WTC11 (cell line): ENCODE data around the gene EMC8. TPM values are rescaled to one million over a fixed set of nuclear protein-coding genes. Genes with fewer than 3 reads are reported as not detected.

ENCODE experiments used
- ATAC-seq: fragments of 200-7000 bp; cut with Tn5 transposase; 2 replicates; pipeline ENCODE4 v1.10.0; 2021; ENCODE audit warnings: mild to moderate bottlenecking, moderate library complexity
- CTCF ChIA-PET: fragments of 300-600 bp; sonication (Branson Sonifier 250); formaldehyde crosslinking; loops from one replicate; lab custom pipeline; 2021; ENCODE audit warnings: antibody characterized with exemption; lab: Charles Lee
- POLR2A ChIA-PET: fragments of 350-600 bp; sonication (Branson Sonifier 250); formaldehyde crosslinking; loops from one replicate; lab custom pipeline; 2021; ENCODE audit warnings: antibody characterized with exemption; lab: Charles Lee
- DNase-seq: peaks from one replicate; pipeline ENCODE4 v3.0.0; 2021; ENCODE audit warnings: low spot score
- H3K27ac Mint-ChIP-seq: 2 replicates; pipeline ENCODE4 v1.8.0; 2021; ENCODE audit warnings: mixed read lengths
- H3K27me3 Mint-ChIP-seq: 2 replicates; pipeline ENCODE4 v1.8.0; 2021; ENCODE audit warnings: low read depth, mild to moderate bottlenecking, moderate library complexity, mixed read lengths
- H3K36me3 Mint-ChIP-seq: 2 replicates; pipeline ENCODE4 v1.8.0; 2021; ENCODE audit warnings: mixed read lengths
- H3K4me1 Mint-ChIP-seq: 2 replicates; pipeline ENCODE4 v1.8.0; 2022; ENCODE audit warnings: mixed read lengths
- H3K4me3 Mint-ChIP-seq: 2 replicates; pipeline ENCODE4 v1.8.0; 2021; ENCODE audit warnings: mild to moderate bottlenecking, moderate library complexity, mixed read lengths
- H3K9me3 Mint-ChIP-seq: 2 replicates; pipeline ENCODE4 v1.8.0; 2021; ENCODE audit warnings: mixed read lengths
- AR ChIP-seq: fragments of 250-450 bp; sonication (Bioruptor Pico); IDR thresholded peaks from 2 replicates; pipeline ENCODE4 v1.9.0; 2021; ENCODE audit warnings: mild to moderate bottlenecking
- ATF1 ChIP-seq: sonication (generic); formaldehyde crosslinking; IDR thresholded peaks from 2 replicates; pipeline ENCODE4 v1.8.1; 2023; ENCODE audit warnings: mild to moderate bottlenecking, moderate library complexity, missing genetic modification reagents
- ATF6 ChIP-seq: sonication (generic); formaldehyde crosslinking; IDR thresholded peaks from 2 replicates; pipeline ENCODE4 v1.8.1; 2023; ENCODE audit warnings: mild to moderate bottlenecking, missing genetic modification reagents
- CBFB ChIP-seq: sonication (generic); formaldehyde crosslinking; IDR thresholded peaks from 2 replicates; pipeline ENCODE4 v1.8.1; 2022; ENCODE audit warnings: mild to moderate bottlenecking, low read depth, missing genetic modification reagents
- CDX4 ChIP-seq: fragments of 250-450 bp; sonication (Bioruptor Pico); IDR thresholded peaks from 2 replicates; pipeline ENCODE4 v1.9.0; 2021; ENCODE audit warnings: moderate library complexity, mild to moderate bottlenecking, inconsistent platforms, borderline replicate concordance
- ELF4 ChIP-seq: sonication (generic); formaldehyde crosslinking; IDR thresholded peaks from 2 replicates; pipeline ENCODE4 v1.8.1; 2022; ENCODE audit warnings: low read depth, mild to moderate bottlenecking, moderate library complexity, missing genetic modification reagents
- ESRRA ChIP-seq: sonication (generic); formaldehyde crosslinking; IDR thresholded peaks from 2 replicates; pipeline ENCODE4 v1.8.1; 2022; ENCODE audit warnings: mild to moderate bottlenecking, missing genetic modification reagents, borderline replicate concordance
- ETV6 ChIP-seq: sonication (generic); formaldehyde crosslinking; IDR thresholded peaks from 2 replicates; pipeline ENCODE4 v1.8.1; 2022; ENCODE audit warnings: mild to moderate bottlenecking, missing genetic modification reagents
- GRHL2 ChIP-seq: fragments of 250-450 bp; sonication (Bioruptor Pico); IDR thresholded peaks from 2 replicates; pipeline ENCODE4 v1.8.0; 2022; ENCODE audit warnings: mild to moderate bottlenecking, moderate library complexity; ENCODE audit not compliant: insufficient replicate concordance, severe bottlenecking
- NFATC4 ChIP-seq: fragments of 250-450 bp; sonication (Bioruptor Pico); IDR thresholded peaks from 2 replicates; pipeline ENCODE4 v1.9.0; 2021; ENCODE audit warnings: mild to moderate bottlenecking
- RELA ChIP-seq: sonication (generic); formaldehyde crosslinking; IDR thresholded peaks from 2 replicates; pipeline ENCODE4 v1.8.1; 2022; ENCODE audit warnings: missing genetic modification reagents, mild to moderate bottlenecking, borderline replicate concordance
- TP53 ChIP-seq: sonication (generic); formaldehyde crosslinking; IDR thresholded peaks from 2 replicates; pipeline ENCODE4 v1.8.1; 2023; ENCODE audit warnings: mild to moderate bottlenecking, missing genetic modification reagents
- ZBTB21 ChIP-seq: sonication (generic); formaldehyde crosslinking; IDR thresholded peaks from 2 replicates; pipeline ENCODE4 v1.8.1; 2023; ENCODE audit warnings: mild to moderate bottlenecking, missing genetic modification reagents, borderline replicate concordance
- ZNF138 ChIP-seq: sonication (generic); formaldehyde crosslinking; conservative IDR thresholded peaks from 2 replicates; pipeline ENCODE4 v1.8.1; 2022; ENCODE audit warnings: mild to moderate bottlenecking, moderate library complexity, missing genetic modification reagents
- ZNF219 ChIP-seq: sonication (generic); formaldehyde crosslinking; IDR thresholded peaks from 2 replicates; pipeline ENCODE4 v1.8.0; 2023; ENCODE audit warnings: missing genetic modification reagents, mild to moderate bottlenecking, borderline replicate concordance
- ZNF512 ChIP-seq: sonication (generic); formaldehyde crosslinking; IDR thresholded peaks from 2 replicates; pipeline ENCODE4 v1.8.1; 2022; ENCODE audit warnings: missing genetic modification reagents, borderline replicate concordance
- ZNF671 ChIP-seq: fragments of 250-450 bp; sonication (Bioruptor Pico); IDR thresholded peaks from 2 replicates; pipeline ENCODE4 v1.8.0; 2021; ENCODE audit warnings: mild to moderate bottlenecking
- total RNA-seq: library from RNA; stranded (reverse); gene quantifications from 3 replicates; pipeline ENCODE4 v1.2.3, GENCODE V29; 2021
- TF ChIP-seq, protein P1 (sequence below): fragments of 250-450 bp; sonication (Bioruptor Pico); IDR thresholded peaks from 2 replicates; pipeline ENCODE4 v1.9.0; 2021; ENCODE audit warnings: mild to moderate bottlenecking
- TF ChIP-seq, protein P2 (sequence below): fragments of 250-450 bp; sonication (Bioruptor Pico); IDR thresholded peaks from 2 replicates; pipeline ENCODE4 v1.9.0; 2021; ENCODE audit warnings: mild to moderate bottlenecking, borderline replicate concordance
- TF ChIP-seq, protein P3 (sequence below): sonication (generic); formaldehyde crosslinking; IDR thresholded peaks from 2 replicates; pipeline ENCODE4 v1.8.1; 2023; ENCODE audit warnings: mild to moderate bottlenecking, missing genetic modification reagents, moderate library complexity
- TF ChIP-seq, protein P4 (sequence below): sonication (generic); formaldehyde crosslinking; IDR thresholded peaks from 2 replicates; pipeline ENCODE4 v1.8.0; 2022; ENCODE audit warnings: mild to moderate bottlenecking, missing genetic modification reagents

Gene EMC8
- total RNA-seq, 1 experiment from 2014 or later = 55.2 TPM

DNA sequence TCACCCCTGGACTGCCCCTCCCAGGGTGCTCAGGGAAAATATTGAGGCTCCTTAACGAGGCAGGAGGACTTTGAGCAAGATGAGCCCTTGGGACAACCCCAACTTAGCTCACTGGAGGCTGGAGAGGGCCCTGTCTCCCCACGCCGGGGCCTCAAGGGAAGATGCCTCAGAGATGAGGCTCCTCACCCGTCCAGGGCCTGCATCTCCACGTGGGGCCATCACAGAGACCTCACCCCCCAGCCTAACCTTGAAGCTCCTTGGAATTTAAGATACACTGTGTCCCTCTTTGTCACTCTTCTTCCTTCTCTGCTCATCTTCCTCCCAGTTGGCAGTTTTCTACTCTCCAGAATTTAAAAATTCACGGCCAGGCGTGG lies 11.4 kb upstream of the EMC8 start (continued):
- no peak for TF ChIP-seq AR (CRISPR knock-in tag)

DNA sequence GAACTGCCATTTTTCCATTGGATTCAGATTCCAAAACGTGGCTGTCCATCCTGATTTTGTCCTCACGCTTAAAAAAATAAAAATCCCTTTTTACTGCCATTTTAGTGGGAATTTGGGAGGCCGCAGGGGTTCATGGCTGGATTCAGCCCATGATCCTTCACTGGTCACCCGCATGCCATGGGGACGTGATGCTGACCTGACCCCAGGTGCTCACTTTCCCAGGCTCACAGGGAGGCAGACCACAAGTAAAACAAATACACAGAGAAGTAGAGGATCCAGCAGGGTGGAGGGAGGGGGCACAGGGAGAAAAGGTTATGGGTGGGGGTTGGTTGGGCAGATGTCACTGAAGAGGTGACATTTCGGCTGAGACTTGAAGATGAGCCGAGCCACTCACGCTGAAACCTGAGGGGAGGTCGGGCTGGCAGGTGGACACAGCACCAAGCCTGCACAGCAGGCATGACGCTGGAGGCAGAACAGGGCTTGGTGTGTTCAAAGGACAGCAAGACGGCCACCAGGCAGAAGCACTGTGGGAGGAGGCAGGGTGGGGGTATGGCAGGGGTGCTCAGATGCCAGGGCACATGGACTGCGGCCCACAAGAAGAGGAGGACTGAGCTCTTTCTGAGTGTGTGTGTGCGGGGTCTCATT lies 10.9 kb upstream of the EMC8 start:
- ChIA-PET POLR2A (no interaction called here), CTCF (interaction anchor here (1.4 to 1.8 kb wide), 2 partner anchors 9 to 11 kb away, joined by 3 to 13 read pairs; no protein-coding TSS in a partner anchor)
- Mint-ChIP-seq H3K9me3 (no peaks in the 10 kb centered on the region), H3K4me3 (no peak overlapping the region), H3K27ac (no peak overlapping the region), H3K27me3 (no peaks in the 10 kb centered on the region; the same call in 1 of the 2 replicates), H3K4me1 (peaks cover 5% of the 10 kb centered on the region; the same call in 1 of the 2 replicates), H3K36me3 (peaks cover 20% of the 10 kb centered on the region)
- no peak for DNase-seq
- TF ChIP-seq ETV6 (CRISPR knock-in tag) (no peak), ZNF138 (no peak), ZNF671 (CRISPR knock-in tag) (no peak), CBFB (no peak), TP53 (CRISPR knock-in tag) (no peak), ZNF219 (CRISPR knock-in tag) (no peak), ZBTB21 (CRISPR knock-in tag) (no peak), ATF1 (CRISPR knock-in tag) (no peak), GRHL2 (CRISPR knock-in tag) (no peak), CDX4 (CRISPR knock-in tag) (no peak), ESRRA (no peak), RELA (no peak), NFATC4 (CRISPR knock-in tag) (no peak), ATF6 (CRISPR knock-in tag) (no peak), ELF4 (CRISPR knock-in tag) (no peak), ZNF512 (CRISPR knock-in tag) (no peak)
- TF ChIP-seq, protein P1, sequence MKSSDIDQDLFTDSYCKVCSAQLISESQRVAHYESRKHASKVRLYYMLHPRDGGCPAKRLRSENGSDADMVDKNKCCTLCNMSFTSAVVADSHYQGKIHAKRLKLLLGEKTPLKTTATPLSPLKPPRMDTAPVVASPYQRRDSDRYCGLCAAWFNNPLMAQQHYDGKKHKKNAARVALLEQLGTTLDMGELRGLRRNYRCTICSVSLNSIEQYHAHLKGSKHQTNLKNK = no peak
- TF ChIP-seq, protein P2, sequence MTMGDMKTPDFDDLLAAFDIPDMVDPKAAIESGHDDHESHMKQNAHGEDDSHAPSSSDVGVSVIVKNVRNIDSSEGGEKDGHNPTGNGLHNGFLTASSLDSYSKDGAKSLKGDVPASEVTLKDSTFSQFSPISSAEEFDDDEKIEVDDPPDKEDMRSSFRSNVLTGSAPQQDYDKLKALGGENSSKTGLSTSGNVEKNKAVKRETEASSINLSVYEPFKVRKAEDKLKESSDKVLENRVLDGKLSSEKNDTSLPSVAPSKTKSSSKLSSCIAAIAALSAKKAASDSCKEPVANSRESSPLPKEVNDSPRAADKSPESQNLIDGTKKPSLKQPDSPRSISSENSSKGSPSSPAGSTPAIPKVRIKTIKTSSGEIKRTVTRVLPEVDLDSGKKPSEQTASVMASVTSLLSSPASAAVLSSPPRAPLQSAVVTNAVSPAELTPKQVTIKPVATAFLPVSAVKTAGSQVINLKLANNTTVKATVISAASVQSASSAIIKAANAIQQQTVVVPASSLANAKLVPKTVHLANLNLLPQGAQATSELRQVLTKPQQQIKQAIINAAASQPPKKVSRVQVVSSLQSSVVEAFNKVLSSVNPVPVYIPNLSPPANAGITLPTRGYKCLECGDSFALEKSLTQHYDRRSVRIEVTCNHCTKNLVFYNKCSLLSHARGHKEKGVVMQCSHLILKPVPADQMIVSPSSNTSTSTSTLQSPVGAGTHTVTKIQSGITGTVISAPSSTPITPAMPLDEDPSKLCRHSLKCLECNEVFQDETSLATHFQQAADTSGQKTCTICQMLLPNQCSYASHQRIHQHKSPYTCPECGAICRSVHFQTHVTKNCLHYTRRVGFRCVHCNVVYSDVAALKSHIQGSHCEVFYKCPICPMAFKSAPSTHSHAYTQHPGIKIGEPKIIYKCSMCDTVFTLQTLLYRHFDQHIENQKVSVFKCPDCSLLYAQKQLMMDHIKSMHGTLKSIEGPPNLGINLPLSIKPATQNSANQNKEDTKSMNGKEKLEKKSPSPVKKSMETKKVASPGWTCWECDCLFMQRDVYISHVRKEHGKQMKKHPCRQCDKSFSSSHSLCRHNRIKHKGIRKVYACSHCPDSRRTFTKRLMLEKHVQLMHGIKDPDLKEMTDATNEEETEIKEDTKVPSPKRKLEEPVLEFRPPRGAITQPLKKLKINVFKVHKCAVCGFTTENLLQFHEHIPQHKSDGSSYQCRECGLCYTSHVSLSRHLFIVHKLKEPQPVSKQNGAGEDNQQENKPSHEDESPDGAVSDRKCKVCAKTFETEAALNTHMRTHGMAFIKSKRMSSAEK (CRISPR knock-in tag) = no peak
- TF ChIP-seq, protein P3, sequence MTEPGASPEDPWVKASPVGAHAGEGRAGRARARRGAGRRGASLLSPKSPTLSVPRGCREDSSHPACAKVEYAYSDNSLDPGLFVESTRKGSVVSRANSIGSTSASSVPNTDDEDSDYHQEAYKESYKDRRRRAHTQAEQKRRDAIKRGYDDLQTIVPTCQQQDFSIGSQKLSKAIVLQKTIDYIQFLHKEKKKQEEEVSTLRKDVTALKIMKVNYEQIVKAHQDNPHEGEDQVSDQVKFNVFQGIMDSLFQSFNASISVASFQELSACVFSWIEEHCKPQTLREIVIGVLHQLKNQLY (CRISPR knock-in tag) = no peak
- TF ChIP-seq, protein P4, sequence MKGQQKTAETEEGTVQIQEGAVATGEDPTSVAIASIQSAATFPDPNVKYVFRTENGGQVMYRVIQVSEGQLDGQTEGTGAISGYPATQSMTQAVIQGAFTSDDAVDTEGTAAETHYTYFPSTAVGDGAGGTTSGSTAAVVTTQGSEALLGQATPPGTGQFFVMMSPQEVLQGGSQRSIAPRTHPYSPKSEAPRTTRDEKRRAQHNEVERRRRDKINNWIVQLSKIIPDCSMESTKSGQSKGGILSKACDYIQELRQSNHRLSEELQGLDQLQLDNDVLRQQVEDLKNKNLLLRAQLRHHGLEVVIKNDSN (CRISPR knock-in tag) = no peak
- ATAC-seq = no peak
